LNCaP clone FGC (cell line): ENCODE data around the gene ST6GALNAC3.
"Not testable (repeated sequence)": the region's sequence is repeated elsewhere in the genome, so short reads cannot be mapped to it uniquely, and the experiment has no call there.

Source experiments
- DNase-seq: peaks from one replicate; pipeline ENCODE4 v3.0.0-alpha.2; 2011; ENCODE audit warnings: low read depth
- H3K4me3 ChIP-seq: 2 replicates; pipeline ENCODE4 v1.5.1; 2011; ENCODE audit warnings: mild to moderate bottlenecking, low read depth, low read length, control low read depth
- CTCF ChIP-seq: IDR thresholded peaks from 2 replicates; pipeline ENCODE4 v1.5.1; 2012; ENCODE audit warnings: mild to moderate bottlenecking; ENCODE audit not compliant: control insufficient read depth, insufficient read depth; ENCODE audit errors: extremely low read depth

ST6GALNAC3 gene

GRCh38 chr1:76110666-76111065, 36.1 kb downstream of the ST6GALNAC3 start:
- no peak for TF ChIP-seq CTCF
- no peak for DNase-seq
- no peak overlapping the region for H3K4me3 ChIP-seq

GRCh38 chr1:76112321-76112720, 37.8 kb downstream of the ST6GALNAC3 start:
- H3K4me3 ChIP-seq, DNase-seq: not testable (repeated sequence)

GRCh38 chr1:76113446-76113845, 38.9 kb downstream of the ST6GALNAC3 start:
- DNase-seq = no peak
- H3K4me3 ChIP-seq = no peak overlapping the region
- TF ChIP-seq CTCF = no peak

GRCh38 chr1:76115171-76115570, 40.6 kb downstream of the ST6GALNAC3 start:
- no peak for TF ChIP-seq CTCF
- no peak for DNase-seq
- H3K4me3 ChIP-seq = no peak overlapping the region

GRCh38 chr1:76121850-76122249, 47.3 kb downstream of the ST6GALNAC3 start:
- H3K4me3 ChIP-seq = no peak overlapping the region
- TF ChIP-seq CTCF = no peak
- DNase-seq = peak; percentile 49

- TF ChIP-seq CTCF = no peak
- DNase-seq = no peak
- no peak overlapping the region for H3K4me3 ChIP-seq
Measured at GRCh38 chr1:76122271-76122670, 47.7 kb downstream of the ST6GALNAC3 start.

- DNase-seq, H3K4me3 ChIP-seq: not testable (repeated sequence)
Measured at GRCh38 chr1:76123411-76124064, 49.0 kb downstream of the ST6GALNAC3 start.

GRCh38 chr1:76124196-76124595, 49.6 kb downstream of the ST6GALNAC3 start:
- no peak for DNase-seq
- H3K4me3 ChIP-seq = no peak overlapping the region
- no peak for TF ChIP-seq CTCF
